Activated CD4-positive, alpha-beta T cell treated with anti-CD3 and anti-CD28 coated beads, Interleukin-2, Interleukin-4, amounts not matched to agents 100 ng/mL and 50 ng/mL, durations not matched to agents 16 hours and 8 hours (primary cell): ENCODE results near the gene PLXNA3.

Experiments
- DNase-seq: peaks from one replicate; pipeline ENCODE4 v3.0.0-alpha.2; 2020; ENCODE audit warnings: low spot score

Gene PLXNA3

DNA sequence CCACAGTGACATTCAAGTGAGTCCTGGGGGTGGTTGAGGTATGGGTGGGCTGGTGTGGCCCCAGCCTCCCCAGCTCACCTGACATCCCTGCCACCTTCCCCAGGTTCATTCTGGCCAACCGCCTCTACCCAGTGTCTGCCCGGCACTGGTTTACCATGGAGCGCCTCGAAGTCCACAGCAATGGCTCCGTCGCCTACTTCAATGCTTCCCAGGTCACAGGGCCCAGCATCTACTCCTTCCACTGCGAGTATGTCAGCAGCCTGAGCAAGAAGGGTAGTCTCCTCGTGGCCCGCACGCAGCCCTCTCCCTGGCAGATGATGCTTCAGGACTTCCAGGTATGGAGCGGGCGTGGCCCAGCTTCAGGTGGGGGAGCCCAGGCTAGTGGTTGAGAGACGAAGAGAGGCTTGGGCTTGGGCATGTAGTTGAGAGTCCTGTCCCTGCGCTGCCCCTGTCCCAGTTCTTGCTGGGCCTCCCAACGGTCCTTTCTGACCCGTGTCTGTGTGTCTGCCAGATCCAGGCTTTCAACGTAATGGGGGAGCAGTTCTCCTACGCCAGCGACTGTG, 22.8 kb upstream of the PLXNA3 start:
- DNase-seq, result no peak

DNA sequence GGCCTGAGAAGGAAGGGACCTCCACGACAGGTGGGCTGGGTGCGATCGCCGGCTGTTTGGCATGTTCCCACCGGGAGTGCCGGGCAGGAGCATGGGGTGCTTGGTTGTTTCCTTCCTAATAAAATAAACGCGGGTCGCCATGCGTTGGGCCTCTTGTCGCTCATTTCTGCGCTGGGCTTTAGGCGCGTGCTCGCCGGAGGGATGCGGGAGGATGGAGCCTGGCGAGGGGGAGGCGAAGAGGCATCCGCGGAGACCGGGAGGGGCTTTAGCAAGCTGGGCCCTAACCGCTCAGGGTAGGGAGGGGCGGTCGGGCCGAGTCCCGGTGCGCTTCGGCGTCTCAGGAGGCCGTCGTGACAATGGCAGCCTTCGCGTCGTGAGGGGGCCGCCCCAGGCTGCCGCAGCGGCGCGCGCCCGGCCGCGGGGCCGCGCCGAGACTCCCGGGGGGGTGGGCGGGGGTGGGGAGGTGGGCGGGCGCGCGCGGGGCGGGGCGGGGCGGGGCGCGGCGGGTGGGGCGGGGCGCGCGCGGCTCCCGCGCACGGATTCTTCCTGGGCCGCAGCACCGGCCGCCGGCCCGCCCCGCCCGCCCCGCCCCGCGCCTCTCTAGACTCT, 21.6 kb upstream of the PLXNA3 start:
- peak; percentile 22 for DNase-seq

DNA sequence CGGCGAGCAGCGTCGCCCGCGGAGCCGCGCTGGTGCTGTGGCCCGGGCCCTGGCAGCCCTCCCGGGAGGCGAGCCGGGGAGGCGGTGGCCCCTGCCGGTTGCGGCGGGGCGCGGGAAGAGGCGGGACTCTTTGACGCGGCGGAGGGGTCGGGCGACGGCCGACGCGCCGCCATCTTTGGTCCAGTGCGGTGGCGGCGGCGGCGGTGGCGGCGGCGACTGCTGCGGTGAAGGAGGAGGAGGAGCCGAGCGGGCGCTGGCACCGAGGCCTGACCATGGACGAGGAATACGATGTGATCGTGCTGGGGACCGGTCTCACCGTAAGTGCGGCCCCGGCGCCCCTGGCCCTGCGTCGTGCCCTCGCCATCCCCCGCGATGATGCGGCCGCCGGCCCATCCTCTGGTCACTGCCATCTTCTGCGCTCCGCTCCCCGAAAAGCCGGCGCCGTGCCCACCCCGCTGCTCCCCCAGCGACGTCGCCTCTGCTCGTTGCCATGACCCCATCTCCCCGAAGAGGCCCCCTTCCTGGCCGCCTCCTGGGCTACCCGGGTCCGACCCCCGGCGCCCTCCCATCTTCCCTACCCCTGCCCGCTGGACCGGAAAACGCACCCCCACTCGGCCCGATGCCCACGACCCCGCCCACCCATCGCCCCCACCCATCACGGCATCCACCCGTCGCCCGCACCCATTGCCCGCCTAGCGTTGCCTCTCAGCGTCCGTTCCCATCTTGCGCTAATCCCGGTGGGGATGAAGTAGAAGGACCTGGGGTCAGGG, 20.9 kb upstream of the PLXNA3 start, which contains the start of gene GDI1:
GDI1 (plus strand) TSS at position 172 of the 770 bp plus-strand sequence; CDS start at position 273, 101 bp downstream.
- peak; percentile 47 for DNase-seq

DNA sequence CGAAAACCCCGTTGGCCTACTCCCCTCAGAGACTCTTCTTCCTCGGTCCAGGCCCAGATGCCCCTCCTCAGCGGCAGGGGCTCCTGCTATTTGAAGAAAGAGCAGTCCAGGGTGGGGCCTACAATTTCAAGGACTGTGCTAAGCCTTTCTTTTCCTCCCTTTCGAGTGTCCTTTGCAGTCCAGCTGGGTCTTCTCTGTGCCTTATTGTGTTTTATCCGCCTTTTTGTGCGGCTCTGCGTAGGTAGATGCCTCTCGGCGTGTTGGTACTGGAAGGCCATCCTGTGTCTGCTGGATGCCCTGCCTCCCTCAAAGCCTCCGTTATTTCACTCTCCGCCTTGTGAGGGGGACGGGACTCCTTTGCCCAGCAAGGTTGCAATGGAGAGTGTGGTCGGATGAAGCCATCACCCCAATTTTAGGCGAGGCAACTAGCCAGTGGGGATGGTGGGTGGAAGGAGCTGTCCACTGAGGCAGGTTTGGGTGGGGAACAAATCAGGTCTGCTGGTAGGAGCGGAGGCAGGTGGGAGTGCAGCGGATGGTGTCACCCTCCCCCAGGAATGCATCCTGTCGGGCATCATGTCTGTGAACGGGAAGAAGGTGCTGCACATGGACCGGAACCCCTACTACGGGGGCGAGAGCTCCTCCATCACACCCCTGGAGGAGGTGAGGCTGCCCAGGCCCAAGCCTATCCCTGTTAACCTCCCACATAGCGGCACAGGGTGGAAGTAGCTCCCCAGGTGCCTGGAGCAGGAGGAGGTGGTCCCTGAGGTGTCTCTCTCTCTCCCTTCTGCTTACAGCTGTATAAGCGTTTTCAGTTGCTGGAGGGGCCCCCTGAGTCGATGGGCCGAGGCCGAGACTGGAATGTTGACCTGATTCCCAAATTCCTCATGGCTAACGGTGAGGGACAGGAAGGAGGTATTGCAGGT, 19.8 kb upstream of the PLXNA3 start:
- no peak for DNase-seq

DNA sequence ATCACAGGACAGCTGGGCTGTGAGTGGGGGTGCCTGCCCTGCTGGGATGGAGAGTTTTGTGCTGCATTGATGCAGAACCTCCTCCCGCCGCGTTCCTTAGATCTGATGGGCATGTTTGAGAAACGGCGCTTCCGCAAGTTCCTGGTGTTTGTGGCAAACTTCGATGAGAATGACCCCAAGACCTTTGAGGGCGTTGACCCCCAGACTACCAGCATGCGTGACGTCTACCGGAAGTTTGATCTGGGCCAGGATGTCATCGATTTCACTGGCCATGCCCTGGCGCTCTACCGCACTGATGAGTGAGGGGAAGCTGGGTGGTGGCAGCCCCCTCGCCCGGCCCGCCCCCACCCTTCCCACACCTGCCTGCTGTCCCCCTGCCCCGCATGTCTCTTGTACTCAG, 18.2 kb upstream of the PLXNA3 start:
- no peak for DNase-seq

DNA sequence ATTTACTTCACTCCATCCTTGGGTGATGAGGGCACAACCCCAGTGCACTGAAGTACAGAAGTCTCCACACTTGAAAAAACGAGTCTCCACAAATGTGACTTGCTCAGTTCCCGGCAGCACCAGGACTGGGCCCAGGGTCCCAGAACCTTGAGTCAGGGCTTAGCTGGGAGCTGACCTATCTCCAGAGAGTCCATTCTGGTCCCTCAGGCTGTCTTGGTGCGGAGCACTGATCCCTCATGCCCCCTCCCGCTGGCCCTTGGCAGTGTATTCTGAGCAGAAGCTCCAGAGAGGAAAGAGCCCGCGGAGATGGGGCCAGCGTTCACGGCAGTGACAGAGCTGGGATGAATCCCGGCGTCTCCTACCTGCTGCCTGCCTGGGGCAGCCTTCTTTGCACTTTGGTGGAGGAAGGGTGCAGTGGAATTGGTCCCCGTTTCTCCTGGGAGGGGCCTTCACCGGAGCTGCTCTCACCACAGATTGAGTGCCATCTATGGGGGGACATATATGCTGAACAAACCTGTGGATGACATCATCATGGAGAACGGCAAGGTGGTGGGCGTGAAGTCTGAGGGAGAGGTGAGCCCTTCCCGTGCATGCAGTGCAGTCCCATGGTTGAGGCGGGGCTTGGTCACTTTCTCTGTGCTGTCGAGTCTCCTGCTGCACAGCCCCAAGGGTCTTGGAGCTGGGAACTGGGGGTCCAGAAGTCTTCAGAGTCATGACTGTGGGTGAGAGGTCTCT, 17.3 kb upstream of the PLXNA3 start:
- no peak for DNase-seq

DNA sequence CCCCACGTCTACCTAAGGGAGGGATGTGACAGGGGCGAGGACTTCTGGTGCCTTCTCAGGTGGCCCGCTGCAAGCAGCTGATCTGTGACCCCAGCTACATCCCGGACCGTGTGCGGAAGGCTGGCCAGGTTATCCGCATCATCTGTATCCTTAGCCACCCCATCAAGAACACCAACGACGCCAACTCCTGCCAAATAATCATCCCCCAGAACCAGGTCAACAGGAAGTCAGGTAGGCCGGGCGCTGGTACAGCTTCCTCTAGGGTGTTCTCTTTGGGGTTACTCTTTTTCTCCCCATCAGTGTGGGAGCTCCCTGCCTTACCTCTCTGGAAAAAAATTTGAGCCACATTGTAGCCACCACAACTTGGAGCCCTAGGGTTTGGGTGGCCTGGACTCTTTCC, 16.5 kb upstream of the PLXNA3 start:
- DNase-seq, result no peak

DNA sequence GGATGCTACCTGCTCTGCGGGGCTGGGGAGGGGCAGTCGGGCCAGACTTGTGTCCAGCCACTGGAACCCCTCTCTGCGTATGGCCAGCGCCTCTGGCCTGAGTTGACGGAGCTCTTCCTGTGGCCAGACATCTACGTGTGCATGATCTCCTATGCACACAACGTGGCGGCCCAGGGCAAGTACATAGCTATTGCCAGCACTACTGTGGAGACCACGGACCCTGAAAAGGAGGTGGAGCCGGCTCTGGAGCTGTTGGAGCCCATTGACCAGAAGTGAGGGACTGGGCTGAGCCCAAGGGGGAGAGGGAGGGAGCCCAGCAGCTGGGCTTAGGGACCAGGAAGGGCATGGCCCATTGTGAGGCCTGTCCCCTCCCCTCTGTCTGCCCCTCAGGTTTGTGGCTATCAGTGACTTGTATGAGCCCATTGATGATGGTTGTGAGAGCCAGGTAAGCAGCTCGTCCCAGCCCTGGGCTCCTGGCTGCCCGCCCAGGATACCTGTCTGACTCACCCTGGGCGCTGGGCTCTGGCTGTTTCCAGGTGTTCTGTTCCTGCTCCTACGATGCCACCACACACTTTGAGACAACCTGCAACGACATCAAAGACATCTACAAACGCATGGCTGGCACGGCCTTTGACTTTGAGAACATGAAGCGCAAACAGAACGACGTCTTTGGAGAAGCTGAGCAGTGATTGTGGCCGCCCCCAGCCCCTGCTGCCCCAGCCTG, 15.9 kb upstream of the PLXNA3 start:
- DNase-seq, result no peak

DNA sequence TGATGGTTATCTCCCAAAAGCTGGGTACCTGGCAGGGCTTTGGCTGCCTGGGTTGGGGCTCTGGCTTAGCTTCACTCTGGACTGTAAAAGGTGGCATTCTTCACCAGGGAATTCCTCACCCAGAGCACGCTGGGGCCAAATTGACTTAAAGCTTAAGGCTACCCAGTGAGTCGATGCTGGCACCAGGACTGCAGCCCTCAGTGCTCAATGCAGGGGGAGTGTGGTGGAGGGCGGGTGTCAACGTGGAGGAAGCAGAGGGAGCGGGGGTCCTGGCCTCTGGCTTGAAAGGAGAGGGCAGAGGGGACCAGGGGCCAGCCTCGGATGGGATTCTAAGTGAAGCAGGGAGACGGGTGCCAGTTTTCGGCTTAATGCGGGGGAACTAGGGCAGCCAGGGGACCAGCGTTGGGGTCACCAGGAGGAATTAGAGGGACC, 14.6 kb upstream of the PLXNA3 start:
- no peak for DNase-seq

DNA sequence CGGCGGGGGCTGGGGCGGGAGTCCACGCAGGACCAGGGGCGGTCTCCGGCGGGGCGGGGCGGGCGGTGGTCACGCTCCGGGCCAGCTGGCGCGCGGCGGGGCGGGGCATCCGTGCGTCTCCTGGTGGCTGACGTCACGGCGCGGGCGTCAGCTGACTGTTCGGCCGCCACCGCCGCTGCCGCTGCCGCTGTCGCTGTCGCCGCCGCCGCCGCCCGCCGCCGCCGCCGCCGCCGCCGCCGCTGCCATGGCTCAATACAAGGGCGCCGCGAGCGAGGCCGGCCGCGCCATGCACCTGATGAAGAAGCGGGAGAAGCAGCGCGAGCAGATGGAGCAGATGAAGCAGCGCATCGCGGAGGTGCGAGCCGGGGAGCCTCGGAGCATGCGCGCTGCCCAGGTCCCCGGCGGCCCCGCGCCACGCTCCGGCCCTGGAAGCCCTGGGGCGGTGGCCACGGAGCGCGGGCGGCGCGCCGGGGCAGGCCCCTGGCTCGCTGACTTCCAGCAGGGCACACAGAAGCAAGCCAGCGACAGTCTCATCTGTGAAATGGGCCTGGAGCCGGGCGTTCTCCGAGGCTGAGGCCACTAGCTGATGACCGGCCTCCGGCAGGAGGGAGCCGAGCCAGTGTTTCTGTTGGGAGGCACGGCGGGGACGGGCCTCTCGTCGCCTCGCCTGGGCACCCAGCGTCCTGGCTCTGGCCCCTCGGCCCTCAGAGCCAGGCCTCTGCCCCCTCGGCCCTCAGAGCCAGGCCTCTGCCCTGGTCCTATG, 13.9 kb upstream of the PLXNA3 start, which contains the start of gene FAM50A:
FAM50A (plus strand) TSS at position 150 of the 763 bp plus-strand sequence; CDS start at position 245, 95 bp downstream.
- DNase-seq, result peak; percentile 62

DNA sequence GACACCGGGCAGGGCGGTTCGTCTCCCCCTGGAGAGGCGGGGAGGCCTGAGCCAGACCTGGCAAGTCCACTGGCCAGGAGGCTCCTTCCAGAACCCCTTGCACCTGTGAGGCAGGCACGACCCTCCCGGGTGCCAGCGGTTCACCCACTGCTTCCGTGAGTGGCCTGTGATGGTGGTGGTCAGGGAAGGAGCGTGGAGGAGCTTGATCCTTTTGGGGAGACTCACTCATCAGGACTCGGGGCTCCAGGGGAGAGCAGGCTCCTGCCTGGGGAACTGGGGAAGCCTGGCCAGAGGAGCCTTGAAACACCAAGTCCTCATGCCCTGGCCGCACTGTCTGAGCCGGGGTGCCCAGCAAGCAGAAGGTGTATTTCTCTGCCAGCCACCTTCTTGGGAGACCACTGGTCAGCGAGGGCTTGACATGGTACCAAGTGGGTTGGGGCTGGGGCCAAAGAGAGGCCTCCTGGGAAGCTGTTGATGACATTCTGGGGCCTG, 13.3 kb upstream of the PLXNA3 start:
- no peak for DNase-seq

DNA sequence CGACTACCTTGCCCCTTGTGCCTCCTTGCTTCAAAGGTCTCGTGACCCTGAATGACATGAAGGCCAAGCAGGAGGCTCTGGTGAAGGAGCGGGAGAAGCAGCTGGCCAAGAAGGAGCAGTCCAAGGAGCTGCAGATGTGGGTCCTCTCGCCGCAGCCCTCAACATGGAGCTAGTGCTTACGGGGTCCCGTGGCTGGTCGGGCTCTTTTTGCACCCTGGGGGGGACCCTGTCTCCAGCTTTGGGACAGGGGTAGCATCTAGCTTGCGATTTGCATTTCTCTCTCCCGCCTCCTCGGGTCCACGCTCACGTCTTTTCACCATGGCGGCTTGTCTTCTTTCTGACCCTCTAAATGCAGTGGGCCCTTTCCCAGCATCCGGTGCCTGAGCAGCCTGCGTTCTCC, 12.3 kb upstream of the PLXNA3 start:
- no peak for DNase-seq

DNA sequence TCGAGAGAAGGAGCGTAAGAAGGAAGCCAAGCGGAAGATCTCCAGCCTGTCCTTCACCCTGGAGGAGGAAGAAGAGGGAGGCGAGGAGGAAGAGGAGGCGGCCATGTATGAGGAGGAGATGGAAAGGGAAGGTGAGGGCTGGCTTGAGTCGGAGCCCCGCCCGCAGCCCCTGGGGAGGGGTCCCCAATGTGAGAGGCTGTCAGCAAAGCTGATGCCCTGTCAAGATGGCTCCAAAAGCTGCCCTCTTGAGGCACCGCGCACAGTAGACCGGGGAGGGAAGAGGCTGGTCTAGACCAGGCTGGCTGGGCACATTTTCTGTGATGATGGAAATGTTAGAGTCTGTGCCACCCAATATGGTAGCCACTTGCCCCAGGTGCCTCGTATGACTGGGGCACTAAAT, 11.7 kb upstream of the PLXNA3 start:
- no peak for DNase-seq

DNA sequence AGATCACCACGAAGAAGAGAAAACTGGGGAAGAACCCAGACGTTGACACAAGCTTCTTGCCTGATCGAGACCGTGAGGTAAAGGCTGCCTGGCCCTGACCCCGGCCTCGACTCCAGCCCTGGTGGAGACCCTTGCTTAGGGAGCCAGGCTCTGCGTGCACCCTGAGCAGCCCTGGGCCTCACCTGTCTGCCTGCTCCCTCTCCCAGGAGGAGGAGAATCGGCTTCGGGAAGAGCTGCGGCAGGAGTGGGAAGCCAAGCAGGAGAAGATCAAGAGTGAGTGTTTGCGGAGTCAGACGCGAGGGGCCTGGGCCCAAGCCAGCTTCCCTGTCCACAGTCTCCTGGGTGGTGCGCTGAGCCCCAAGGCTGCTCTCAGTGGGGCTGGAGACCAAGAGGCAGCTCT, 9.6 kb upstream of the PLXNA3 start:
- DNase-seq, result no peak

DNA sequence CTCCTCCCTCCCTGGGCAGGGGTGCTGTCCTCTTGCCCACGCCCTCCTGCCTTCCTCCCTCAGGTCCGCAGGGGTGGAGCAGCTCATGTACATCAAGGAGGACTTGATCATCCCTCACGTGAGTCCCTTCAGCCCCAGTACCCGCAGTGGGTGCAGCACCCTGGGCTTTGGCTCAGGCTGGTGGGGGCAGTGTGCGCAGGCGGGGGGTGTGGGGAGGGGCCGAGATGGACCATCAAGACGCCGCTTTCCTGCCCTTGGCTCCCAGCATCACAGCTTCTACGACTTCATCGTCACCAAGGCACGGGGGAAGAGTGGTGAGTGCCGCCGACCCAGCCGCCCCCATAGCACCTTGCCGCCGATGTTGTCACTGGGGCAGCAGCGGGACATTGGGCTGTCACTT, 8.5 kb upstream of the PLXNA3 start:
- no peak for DNase-seq

DNA sequence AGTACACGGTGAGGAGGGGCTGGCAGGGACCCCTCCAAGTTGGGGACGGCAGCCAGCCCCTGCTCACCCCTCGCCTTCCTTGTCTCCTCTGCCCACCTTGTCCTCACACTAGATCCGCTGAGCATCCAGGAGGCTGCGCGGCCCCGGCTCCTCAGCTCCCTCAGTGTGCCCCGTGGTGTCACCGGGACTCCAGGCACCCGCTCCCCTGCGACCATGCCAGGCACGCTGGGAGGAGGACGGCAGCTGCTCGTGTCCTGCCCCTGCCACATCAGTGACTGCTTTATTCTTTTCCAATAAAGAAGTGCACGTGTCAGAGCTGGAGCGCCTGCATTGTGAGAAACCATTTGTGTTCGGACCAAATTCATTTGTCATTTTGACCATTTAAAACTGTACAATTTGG, 7.8 kb upstream of the PLXNA3 start:
- DNase-seq, result no peak

DNA sequence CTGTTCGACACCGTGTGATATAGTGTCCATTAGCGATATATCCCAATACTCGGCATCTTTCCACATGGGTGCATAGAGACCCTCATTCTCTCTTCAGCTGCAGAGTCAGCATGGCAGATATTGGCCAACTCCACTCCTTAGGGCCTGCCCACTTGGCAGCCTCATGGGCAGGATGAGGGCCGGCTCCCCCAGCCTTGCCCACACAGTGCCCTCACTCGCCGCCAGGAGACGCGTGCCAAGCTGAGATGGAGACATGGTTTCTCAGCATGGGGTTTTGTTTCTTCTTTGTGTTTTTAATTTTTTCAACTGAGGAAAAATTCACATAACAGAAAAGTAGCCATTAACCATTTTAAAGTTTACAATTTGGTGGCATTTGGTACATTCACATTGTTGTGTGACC, 5.3 kb upstream of the PLXNA3 start:
- no peak for DNase-seq

DNA sequence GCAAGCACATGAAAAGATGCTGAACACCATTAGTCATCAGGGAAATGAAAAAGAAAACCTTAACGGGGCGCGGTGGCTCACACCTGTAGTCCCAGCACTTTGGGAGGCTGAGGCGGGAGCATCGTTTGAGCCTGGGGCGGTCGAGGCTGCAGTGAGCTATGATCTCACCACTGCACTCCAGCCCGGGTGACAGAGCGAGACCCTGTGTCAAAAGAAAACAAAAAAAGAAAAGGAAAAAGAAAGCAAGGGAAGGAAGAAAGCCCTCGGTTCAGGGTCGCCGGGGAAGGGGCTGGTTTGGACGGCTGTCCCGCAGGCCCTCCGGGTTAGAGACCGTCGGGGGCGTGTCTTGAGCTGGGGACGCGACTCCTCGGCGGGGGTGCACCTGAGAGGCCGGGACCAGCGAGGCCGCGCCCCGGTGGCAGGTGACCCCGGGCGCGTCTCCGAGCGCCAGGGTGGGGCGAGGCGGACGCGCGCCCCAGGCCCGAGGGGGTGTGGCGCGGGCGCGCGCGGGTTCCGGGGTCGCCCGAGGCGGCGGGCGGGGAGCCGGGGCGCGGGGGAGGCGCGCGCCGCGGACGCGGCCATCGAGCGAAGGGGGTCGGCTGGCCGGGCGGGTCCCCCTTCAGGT, 478 bp upstream of the PLXNA3 start:
- peak; percentile 38 for DNase-seq
